Neural cell (in vitro differentiated cells): ENCODE results near the gene COL4A2.

Experiments
- CTCF ChIP-seq: fragments of 450-650 bp; IDR thresholded peaks from 2 replicates; pipeline ENCODE4 v1.5.1; 2014; ENCODE audit warnings: antibody characterized with exemption, mild to moderate bottlenecking, moderate library complexity; ENCODE audit not compliant: poor library complexity, severe bottlenecking
- EP300 ChIP-seq: fragments of 450-650 bp; conservative IDR thresholded peaks from 2 replicates; pipeline ENCODE4 v1.6.1; 2014; ENCODE audit warnings: antibody characterized with exemption, mild to moderate bottlenecking, moderate library complexity; ENCODE audit not compliant: poor library complexity, severe bottlenecking
- EZH2 ChIP-seq: fragments of 200-600, 300-800 bp; shearing (Covaris generic), sonication (generic); IDR thresholded peaks from 2 replicates; pipeline ENCODE4 v1.6.1; 2014; ENCODE audit warnings: antibody characterized with exemption, low read length, borderline replicate concordance, mild to moderate bottlenecking; ENCODE audit not compliant: insufficient read depth, poor library complexity, severe bottlenecking
- POLR2AphosphoS5 ChIP-seq: IDR thresholded peaks from 2 replicates; pipeline ENCODE4 v1.6.1; 2012
- RAD21 ChIP-seq: fragments of 450-650 bp; conservative IDR thresholded peaks from 2 replicates; pipeline ENCODE4 v1.6.1; 2014; ENCODE audit warnings: antibody characterized with exemption, mild to moderate bottlenecking, moderate library complexity
- REST ChIP-seq: IDR thresholded peaks from 2 replicates; pipeline ENCODE4 v1.6.1; 2012; ENCODE audit warnings: borderline replicate concordance
- SMC3 ChIP-seq: fragments of 450-650 bp; conservative IDR thresholded peaks from 2 replicates; pipeline ENCODE4 v1.6.1; 2014; ENCODE audit warnings: antibody characterized with exemption, mild to moderate bottlenecking, moderate library complexity; ENCODE audit not compliant: poor library complexity
- TAF1 ChIP-seq: IDR thresholded peaks from 2 replicates; pipeline ENCODE4 v1.6.1; 2012; ENCODE audit warnings: low read depth

- TF ChIP-seq CTCF, result no peak
- TF ChIP-seq EP300, result no peak
- TF ChIP-seq TAF1, result no peak
- TF ChIP-seq REST, result no peak
- TF ChIP-seq POLR2AphosphoS5, result no peak
- no peak for TF ChIP-seq EZH2
- TF ChIP-seq RAD21, result no peak
- TF ChIP-seq SMC3, result no peak
Observed at GRCh38 chr13:110377826-110378201, 70.7 kb downstream of the COL4A2 start.
